ENCODE data around the gene OCLN.
"Not testable (repeated sequence)": the region's sequence is repeated elsewhere in the genome, so short reads cannot be mapped to it uniquely, and the experiment has no call there.

The OCLN gene
- 0 to 1.8 (median 0.20) reads per million in 17 experiments for total RNA-seq

GRCh38 chr5:69492391-69492922 lies at the start of gene OCLN:
Gene OCLN, plus strand, starts transcription at chr5:69492790. Its CDS starts 11,455 bp downstream, at chr5:69504245.
- DNase-seq, result peak in 1 of 4 experiments; percentile 31

- DNase-seq, result no peak
These were observed 48.3 kb upstream of the OCLN start for GRCh38 chr5:69444127-69444754.

GRCh38 chr5:69449511-69449910 lies 43.1 kb upstream of the OCLN start:
- DNase-seq, result no peak

- peak; percentile 36 to 78 (median 51) for DNase-seq
These were observed 42.5 kb upstream of the OCLN start for GRCh38 chr5:69450116-69450515.

- DNase-seq, result not testable (repeated sequence)
These were observed 42.1 kb upstream of the OCLN start for GRCh38 chr5:69450527-69450926.

- no peak for DNase-seq
These were observed 40.5 kb upstream of the OCLN start for GRCh38 chr5:69451941-69452647.

- not testable (repeated sequence) for DNase-seq
These were observed 39.1 kb upstream of the OCLN start for GRCh38 chr5:69453487-69453886.

- peak in 3 of 4 experiments; percentile 23 to 50 (median 25) for DNase-seq
These were observed 37.9 kb upstream of the OCLN start for GRCh38 chr5:69454460-69455249.

GRCh38 chr5:69455428-69455988 lies 37.1 kb upstream of the OCLN start:
- DNase-seq, result not testable (repeated sequence)

GRCh38 chr5:69462170-69462569 lies 30.4 kb upstream of the OCLN start:
- no peak for DNase-seq

GRCh38 chr5:69466375-69466774 lies 26.2 kb upstream of the OCLN start:
- DNase-seq, result not testable (repeated sequence)

GRCh38 chr5:69467442-69468225 lies 25.0 kb upstream of the OCLN start:
- DNase-seq, result no peak

GRCh38 chr5:69468631-69469030 lies 24.0 kb upstream of the OCLN start:
- DNase-seq, result peak in 1 of 4 experiments; percentile 12

GRCh38 chr5:69471516-69471915 lies 21.1 kb upstream of the OCLN start:
- DNase-seq, result not testable (repeated sequence)

GRCh38 chr5:69472535-69473143 lies 20.0 kb upstream of the OCLN start:
- DNase-seq, result not testable (repeated sequence)

- DNase-seq, result no peak
These were observed 15.4 kb upstream of the OCLN start for GRCh38 chr5:69477170-69477569.

- not testable (repeated sequence) for DNase-seq
These were observed 14.3 kb upstream of the OCLN start for GRCh38 chr5:69478296-69478695.

GRCh38 chr5:69484891-69485290 lies 7.7 kb upstream of the OCLN start:
- peak in 2 of 4 experiments; percentile 16 to 18 for DNase-seq

GRCh38 chr5:69485471-69485870 lies 7.1 kb upstream of the OCLN start:
- DNase-seq, result no peak

GRCh38 chr5:69489246-69489645 lies 3.3 kb upstream of the OCLN start:
- no peak for DNase-seq

GRCh38 chr5:69491027-69491426 lies 1.6 kb upstream of the OCLN start:
- DNase-seq, result no peak
